HL-60 (cell line): ENCODE measurements around the gene GFAP.
"Not testable (repeated sequence)": the region's sequence is repeated elsewhere in the genome, so short reads cannot be mapped to it uniquely, and the experiment has no call there.

ENCODE experiments used
- DNase-seq, 2 experiments: peaks; one replicate each; pipeline ENCODE4 v3.0.0-alpha.2; 2010 to 2020; ENCODE audit warnings: low read depth in 1 of 2, low spot score in 1 of 2
- H3K27ac ChIP-seq: fragments of 250-450 bp; sonication (Bioruptor Pico); replicated peaks from 2 replicates; pipeline ENCODE4 v1.5.1; 2020; ENCODE audit warnings: mild to moderate bottlenecking, moderate library complexity
- H3K27me3 ChIP-seq: fragments of 250-450 bp; sonication (Bioruptor Pico); 2 replicates; pipeline ENCODE4 v1.5.1; 2021; ENCODE audit warnings: mild to moderate bottlenecking, moderate library complexity; ENCODE audit not compliant: insufficient read depth, poor library complexity, severe bottlenecking
- H3K4me3 ChIP-seq: replicated peaks from 2 replicates; pipeline ENCODE4 v1.5.1; 2011; ENCODE audit warnings: mild to moderate bottlenecking, control low read depth, low read length; ENCODE audit not compliant: insufficient read depth
- CTCF ChIP-seq: IDR thresholded peaks from one replicate; pipeline ENCODE4 v1.5.1; 2011; ENCODE audit warnings: low read length, control low read depth, inconsistent platforms; ENCODE audit not compliant: insufficient read depth
- GABPA ChIP-seq: IDR thresholded peaks from 2 replicates; pipeline ENCODE4 v1.6.1; 2012; ENCODE audit warnings: low read depth
- POLR2AphosphoS5 ChIP-seq: IDR thresholded peaks from 2 replicates; pipeline ENCODE4 v1.6.1; 2012; ENCODE audit warnings: low read depth
- REST ChIP-seq: IDR thresholded peaks from 2 replicates; pipeline ENCODE4 v1.6.1; 2012; ENCODE audit warnings: low read depth; ENCODE audit not compliant: insufficient replicate concordance
- SPI1 ChIP-seq: IDR thresholded peaks from 2 replicates; pipeline ENCODE4 v1.6.1; 2012; ENCODE audit warnings: low read depth, mild to moderate bottlenecking, borderline replicate concordance

The GFAP gene

GRCh38 chr17:44952946-44953475 lies 37.7 kb upstream of the GFAP start:
- Histone ChIP-seq H3K27ac (no peak overlapping the region), H3K27me3 (no peaks in the 10 kb centered on the region), H3K4me3 (no peak overlapping the region)
- no peak for TF ChIP-seq GABPA
- no peak for TF ChIP-seq CTCF
- no peak for DNase-seq

- Histone ChIP-seq H3K4me3 (peak overlapping the region; percentile 90), H3K27me3 (no peaks in the 10 kb centered on the region), H3K27ac (peak overlapping the region; percentile 90)
- DNase-seq, result no peak
- TF ChIP-seq POLR2AphosphoS5, result no peak
These were observed 33.1 kb upstream of the GFAP start for GRCh38 chr17:44948315-44948795.

- peak within 1 kb of the TSS; percentile 90 for H3K4me3 ChIP-seq
- DNase-seq, result peak; percentile 98
- H3K27me3 ChIP-seq, result no peaks in the 10 kb centered on the region
- peak within 1 kb of the TSS; percentile 90 for H3K27ac ChIP-seq
- TF ChIP-seq REST (peak; percentile 72), SPI1 (peak; percentile 98), POLR2AphosphoS5 (peak; percentile 91), CTCF (no peak), GABPA (peak; percentile 74)
These were observed 32.4 kb upstream of the GFAP start, which contains the start of gene KIF18B for GRCh38 chr17:44947461-44948314. TSS of gene KIF18B (minus strand) at chr17:44947773. CDS start at chr17:44936344, 11,429 bp downstream.

- not testable (repeated sequence) for H3K27ac ChIP-seq, H3K27me3 ChIP-seq, DNase-seq, H3K4me3 ChIP-seq
These were observed 30.4 kb upstream of the GFAP start for GRCh38 chr17:44945652-44946051.

- no peak overlapping the region for H3K4me3 ChIP-seq
- no peaks in the 10 kb centered on the region for H3K27me3 ChIP-seq
- DNase-seq, result no peak
- TF ChIP-seq REST, result no peak
- no peak overlapping the region for H3K27ac ChIP-seq
These were observed 27.2 kb upstream of the GFAP start for GRCh38 chr17:44942456-44942855.
